Tongue (tissue), 3 donors: ENCODE data around the gene SUN2. TPM values are rescaled to one million over a fixed set of nuclear protein-coding genes. Genes with fewer than 3 reads are reported as not detected.

Source experiments
- DNase-seq: peaks from one replicate; pipeline ENCODE4 v3.0.0-alpha.2; 2015
- small RNA-seq: library from RNA; depleted of rRNA; stranded (forward); fragments of <200 nt; gene quantifications from one replicate; pipeline ENCODE3, GENCODE V24; 2014; ENCODE audit warnings: low replicate concordance
- total RNA-seq: library from RNA; depleted of rRNA; stranded (reverse); fragments of >200 nt; gene quantifications from one replicate; pipeline ENCODE4 v1.2.3, GENCODE V29; 2014

Gene SUN2
- total RNA-seq, 1 donor from 2014 or later, result 173 TPM

GRCh38 chr22:38694940-38695339 lies 60.9 kb downstream of the SUN2 start:
- DNase-seq, result no peak

DNA sequence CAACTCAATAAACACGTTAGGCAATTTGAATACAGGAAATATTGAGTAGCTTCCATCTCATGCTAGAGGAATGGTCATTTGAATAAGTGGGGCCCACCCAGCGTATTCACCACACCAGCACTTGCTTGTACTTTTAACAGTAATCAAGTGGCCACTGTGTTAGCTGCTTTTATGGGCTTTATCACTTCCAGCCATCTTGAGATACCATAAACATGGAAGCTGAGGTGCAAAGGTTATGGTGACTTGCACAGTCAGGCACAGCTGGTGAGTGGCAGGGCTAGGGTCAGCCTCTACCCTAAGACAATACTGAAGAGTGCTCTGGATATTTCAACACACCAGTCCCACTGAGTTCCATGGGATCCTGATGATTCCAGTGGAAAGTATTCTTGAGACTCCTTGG lies 61.7 kb downstream of the SUN2 start:
- no peak for DNase-seq

GRCh38 chr22:38689651-38690050 lies 66.1 kb downstream of the SUN2 start:
- DNase-seq, result no peak

- DNase-seq, result no peak
Measured at GRCh38 chr22:38685761-38686160, 70.0 kb downstream of the SUN2 start.

- no peak for DNase-seq
Measured at GRCh38 chr22:38684895-38685294, 70.9 kb downstream of the SUN2 start.

Small RNA genes within 50 kb of the gene (small RNA-seq; reads per million reads assigned to genes)
- gene AL021707.8, result not detected

Other genes with a start within 250 kb of the SUN2 start
- 554 TPM for gene DDX17, start 249.7 kb downstream of the SUN2 start, total RNA-seq
- 3.9 TPM for gene DMC1, start 185.8 kb downstream of the SUN2 start, total RNA-seq
- gene FAM227A, start 99.6 kb downstream of the SUN2 start, total RNA-seq, result 1.9 TPM
- 15.2 TPM for gene CBY1, start 99.4 kb downstream of the SUN2 start, total RNA-seq
- gene TOMM22, start 74.0 kb downstream of the SUN2 start, total RNA-seq, result 58.8 TPM
- gene JOSD1, start 55.1 kb downstream of the SUN2 start, total RNA-seq, result 47.1 TPM
- 64.9 TPM for gene GTPBP1, start 50.1 kb downstream of the SUN2 start, total RNA-seq
- 9.3 TPM for gene DNAL4, start 38.1 kb upstream of the SUN2 start, total RNA-seq
- 12.3 TPM for gene NPTXR, start 88.0 kb upstream of the SUN2 start, total RNA-seq
- 29.7 TPM for gene CBX6, start 116.2 kb upstream of the SUN2 start, total RNA-seq
- 3.7 TPM for gene APOBEC3A, start 201.6 kb upstream of the SUN2 start, total RNA-seq
- gene APOBEC3B, start 226.3 kb upstream of the SUN2 start, total RNA-seq, result 2.2 TPM